ENCODE results near the gene BUD23.
"Not testable (repeated sequence)": the region's sequence is repeated elsewhere in the genome, so short reads cannot be mapped to it uniquely, and the experiment has no call there.

Gene BUD23

DNA sequence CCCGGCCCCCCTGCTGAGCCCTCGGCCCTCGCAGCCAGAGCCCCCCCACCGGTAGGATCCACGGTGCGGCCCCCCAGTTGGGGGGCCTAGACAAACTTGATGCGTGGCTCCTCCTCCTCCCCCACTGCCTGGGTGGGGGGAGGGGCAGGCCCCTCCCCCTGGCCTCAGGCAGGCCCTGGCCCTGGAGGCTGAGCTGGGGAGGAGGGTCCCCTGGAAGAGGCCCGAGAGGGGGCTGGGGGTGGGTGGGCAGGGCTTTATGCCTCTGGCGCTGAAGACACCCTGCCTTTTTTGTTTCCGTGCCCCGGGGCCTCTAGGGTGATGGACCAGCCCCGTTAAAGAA is 12.1 kb upstream of the BUD23 start:
- no peak for DNase-seq
- Histone ChIP-seq H3K36me3 (no peaks in the 10 kb centered on the region), H3K27me3 (0 out of 2 replicates have a peak, but pooled peaks cover 3% of the 10 kb centered on the region), H3K9me3 (no peaks in the 10 kb centered on the region), H3K4me3 (ENCODE audit: low read depth, low read length) (no peak overlapping the region), H3K4me1 (no peaks in the 10 kb centered on the region)
- TF ChIP-seq, protein P1, sequence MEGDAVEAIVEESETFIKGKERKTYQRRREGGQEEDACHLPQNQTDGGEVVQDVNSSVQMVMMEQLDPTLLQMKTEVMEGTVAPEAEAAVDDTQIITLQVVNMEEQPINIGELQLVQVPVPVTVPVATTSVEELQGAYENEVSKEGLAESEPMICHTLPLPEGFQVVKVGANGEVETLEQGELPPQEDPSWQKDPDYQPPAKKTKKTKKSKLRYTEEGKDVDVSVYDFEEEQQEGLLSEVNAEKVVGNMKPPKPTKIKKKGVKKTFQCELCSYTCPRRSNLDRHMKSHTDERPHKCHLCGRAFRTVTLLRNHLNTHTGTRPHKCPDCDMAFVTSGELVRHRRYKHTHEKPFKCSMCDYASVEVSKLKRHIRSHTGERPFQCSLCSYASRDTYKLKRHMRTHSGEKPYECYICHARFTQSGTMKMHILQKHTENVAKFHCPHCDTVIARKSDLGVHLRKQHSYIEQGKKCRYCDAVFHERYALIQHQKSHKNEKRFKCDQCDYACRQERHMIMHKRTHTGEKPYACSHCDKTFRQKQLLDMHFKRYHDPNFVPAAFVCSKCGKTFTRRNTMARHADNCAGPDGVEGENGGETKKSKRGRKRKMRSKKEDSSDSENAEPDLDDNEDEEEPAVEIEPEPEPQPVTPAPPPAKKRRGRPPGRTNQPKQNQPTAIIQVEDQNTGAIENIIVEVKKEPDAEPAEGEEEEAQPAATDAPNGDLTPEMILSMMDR (IDR thresholded peaks at IDR 0.05; ENCODE audit: low read depth, low read length), result no peak

DNA sequence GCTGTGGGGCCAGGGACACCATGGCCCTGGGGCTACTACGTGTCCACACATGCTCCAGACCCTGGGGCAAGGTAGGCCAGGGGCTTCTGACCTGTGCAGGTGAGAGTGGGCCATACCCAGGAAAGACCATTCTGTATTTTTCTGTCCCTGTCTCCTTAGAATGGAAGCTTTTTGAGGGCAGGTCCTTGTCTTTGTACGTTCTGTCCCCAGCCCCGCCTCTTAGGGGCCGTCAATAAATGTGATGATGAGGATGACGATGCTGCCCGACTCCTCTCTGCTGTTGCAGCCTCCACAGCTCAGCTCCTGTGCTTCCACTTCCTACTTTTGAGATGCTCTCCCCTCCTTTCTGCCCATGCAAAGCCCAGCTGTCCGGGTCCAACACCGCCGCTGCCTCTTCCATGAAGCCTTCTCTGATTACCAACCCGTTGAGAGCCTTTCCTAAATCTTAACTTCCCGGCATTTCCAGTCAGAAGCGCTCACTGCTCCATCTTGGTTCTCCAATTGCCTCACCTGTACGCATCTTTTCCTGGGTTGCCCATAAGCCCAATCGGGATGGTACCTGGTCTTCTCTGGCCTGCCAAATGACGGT is 11.4 kb upstream of the BUD23 start:
- TF ChIP-seq, protein P1 (IDR thresholded peaks at IDR 0.05; ENCODE audit: low read depth, low read length), result no peak
- Histone ChIP-seq H3K36me3 (no peaks in the 10 kb centered on the region), H3K9me3 (no peaks in the 10 kb centered on the region), H3K27me3 (0 out of 2 replicates have a peak, but pooled peaks cover 3% of the 10 kb centered on the region), H3K4me1 (no peaks in the 10 kb centered on the region), H3K4me3 (ENCODE audit: low read depth, low read length) (no peak overlapping the region)
- no peak for DNase-seq

DNA sequence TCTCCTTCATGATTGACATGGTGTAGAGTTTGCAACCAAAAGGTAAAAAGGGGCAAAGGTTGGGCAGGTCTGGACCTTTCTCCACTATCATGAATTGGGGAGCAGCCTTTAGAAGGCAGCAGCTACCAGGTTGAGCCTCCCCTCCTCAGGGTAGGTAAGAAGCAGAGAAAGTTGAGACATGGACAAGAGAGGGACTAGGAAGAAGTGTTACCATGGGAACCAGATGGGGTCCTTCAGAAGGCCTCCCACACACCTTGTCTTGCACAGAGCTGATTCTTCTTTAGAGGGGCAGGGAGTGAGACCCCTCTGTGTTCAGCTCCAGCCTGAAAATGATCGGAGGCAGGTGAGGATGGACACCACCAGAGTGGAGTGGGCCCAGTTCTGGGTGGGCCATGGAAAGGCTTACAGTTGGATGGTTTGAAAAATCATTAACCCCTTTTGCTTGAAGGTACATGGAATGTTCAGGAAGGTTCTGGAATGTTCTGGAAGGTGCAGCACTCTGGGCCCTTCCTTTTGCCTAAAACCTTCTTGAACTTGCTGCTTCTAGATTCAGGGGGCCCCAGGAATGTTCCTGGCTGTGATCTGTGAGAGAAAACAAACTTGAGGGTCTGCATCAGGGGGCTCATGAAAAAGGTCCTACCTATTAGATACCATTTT is 8.8 kb upstream of the BUD23 start:
- no peaks in the 10 kb centered on the region for H3K4me1 ChIP-seq
- H3K9me3 ChIP-seq, result no peaks in the 10 kb centered on the region
- no peak for DNase-seq
- no peak overlapping the region for H3K4me3 ChIP-seq (ENCODE audit: low read depth, low read length)
- TF ChIP-seq, protein P1 (IDR thresholded peaks at IDR 0.05; ENCODE audit: low read depth, low read length), result no peak
- H3K27me3 ChIP-seq, result no peaks in the 10 kb centered on the region
- H3K36me3 ChIP-seq, result peaks cover 12% of the 10 kb centered on the region

DNA sequence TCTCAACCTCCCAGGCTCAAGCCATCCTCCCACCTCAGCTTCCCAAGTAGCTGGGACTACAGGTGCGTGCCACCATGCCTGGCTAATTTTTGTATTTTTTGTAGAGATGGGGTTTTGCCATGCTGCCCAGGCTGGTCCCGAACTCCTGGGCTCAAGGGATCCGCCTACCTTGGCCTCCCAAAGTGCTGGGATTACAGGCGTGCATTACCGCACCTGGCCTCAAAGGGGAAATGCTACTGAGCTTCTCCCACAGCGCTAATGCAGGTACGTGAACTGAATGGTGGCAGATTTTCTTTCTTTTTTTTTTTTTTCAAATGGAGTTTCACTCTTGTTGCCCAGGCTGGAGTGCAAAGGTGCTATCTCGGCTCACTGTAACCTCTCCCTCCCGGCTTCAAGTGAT is 7.3 kb upstream of the BUD23 start:
- not testable (repeated sequence) for DNase-seq; H3K27me3 ChIP-seq; H3K4me1 ChIP-seq; H3K9me3 ChIP-seq; H3K4me3 ChIP-seq (ENCODE audit: low read depth, low read length)
- peaks cover 12% of the 10 kb centered on the region for H3K36me3 ChIP-seq

DNA sequence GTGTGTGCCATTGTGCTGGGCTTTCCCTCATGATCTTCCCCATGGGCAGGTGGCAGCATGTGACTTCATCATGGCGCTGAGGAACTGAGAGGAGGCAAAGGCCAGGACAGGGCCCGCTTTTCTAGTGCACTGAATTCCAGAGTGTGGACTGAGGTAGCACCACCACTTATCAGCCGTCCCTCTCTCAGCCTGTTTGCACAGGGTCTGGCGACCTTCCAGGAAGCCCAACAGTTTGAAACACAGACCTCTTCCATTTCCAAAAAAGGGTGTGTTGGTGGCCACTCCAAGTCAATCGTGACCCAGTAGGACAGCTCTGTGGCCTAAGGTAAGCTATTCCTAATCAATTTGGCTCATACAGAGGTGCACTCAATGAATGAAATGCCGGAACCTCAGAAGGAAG is 4.5 kb upstream of the BUD23 start:
- no peak for DNase-seq

DNA sequence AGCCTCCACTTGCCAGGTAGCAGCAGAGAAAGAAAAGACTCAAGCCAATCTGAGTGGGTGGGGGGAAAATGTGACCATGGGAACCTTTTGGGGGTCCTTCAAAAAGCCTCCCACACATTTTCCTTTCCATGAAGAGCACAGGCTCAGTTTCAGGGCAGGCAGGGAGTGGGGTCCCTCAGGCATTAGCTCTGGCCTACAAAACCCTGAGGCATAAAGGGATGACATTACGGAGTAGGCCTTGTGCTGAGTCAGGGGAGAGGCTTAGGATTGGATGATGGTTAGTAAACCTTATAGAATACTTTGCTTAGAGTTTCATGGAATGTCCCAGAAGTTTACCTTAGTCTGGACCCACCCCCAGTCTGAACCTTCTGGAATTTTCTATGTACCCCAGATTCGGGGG is 3.7 kb upstream of the BUD23 start:
- H3K4me3 ChIP-seq (ENCODE audit: low read depth, low read length), result no peak overlapping the region
- H3K9me3 ChIP-seq, result no peaks in the 10 kb centered on the region
- no peaks in the 10 kb centered on the region for H3K4me1 ChIP-seq
- no peaks in the 10 kb centered on the region for H3K27me3 ChIP-seq
- H3K36me3 ChIP-seq, result peaks cover 12% of the 10 kb centered on the region
- DNase-seq, result no peak
- TF ChIP-seq, protein P1 (IDR thresholded peaks at IDR 0.05; ENCODE audit: low read depth, low read length), result no peak

More for the DNA sequence above, 4.5 kb upstream of the BUD23 start:
- TF ChIP-seq, protein P1 (IDR thresholded peaks at IDR 0.05; ENCODE audit: low read depth, low read length), result no peak
- no peaks in the 10 kb centered on the region for H3K4me1 ChIP-seq
- H3K9me3 ChIP-seq, result no peaks in the 10 kb centered on the region
- no peaks in the 10 kb centered on the region for H3K27me3 ChIP-seq
- H3K36me3 ChIP-seq, result peaks cover 12% of the 10 kb centered on the region
- H3K4me3 ChIP-seq (ENCODE audit: low read depth, low read length), result no peak overlapping the region
